PC-3 (cell line): ENCODE data around the gene ACAT2.

Experiments
- CTCF ChIP-seq: fragments of 300-600 bp; sonication (generic); conservative IDR thresholded peaks from 2 replicates; pipeline ENCODE4 v1.5.1; 2017; ENCODE audit warnings: antibody characterized with exemption, low read depth, mild to moderate bottlenecking, low read length
- EZH2 ChIP-seq: fragments of 300-600 bp; sonication (generic); IDR thresholded peaks from one replicate; pipeline ENCODE4 v1.6.1; 2017; ENCODE audit warnings: antibody characterized with exemption, mild to moderate bottlenecking, low read length; ENCODE audit not compliant: unreplicated experiment
- EZH2phosphoT487 ChIP-seq: fragments of 300-600 bp; sonication (generic); IDR thresholded peaks from 2 replicates; pipeline ENCODE4 v1.6.1; 2018; ENCODE audit warnings: mild to moderate bottlenecking, antibody characterized with exemption, low read length, borderline replicate concordance

- TF ChIP-seq EZH2phosphoT487 (no peak), CTCF (no peak), EZH2 (no peak)
These were observed 59.3 kb downstream of the ACAT2 start for GRCh38 chr6:159821122-159821521.
